DMS53 treated with DMSO at 0.1 percent for 48 hours (cell line): ENCODE measurements around the gene CDYL.

Experiments
- DNase-seq: peaks from one replicate; lab custom pipeline; 2025; ENCODE audit not compliant: unreplicated experiment; lab: John Stamatoyannopoulos, UW

CDYL gene

GRCh38 chr6:4773181-4773580 is 3.0 kb upstream of the CDYL start:
- no peak for DNase-seq

GRCh38 chr6:4774296-4774695 is 1.9 kb upstream of the CDYL start:
- DNase-seq = no peak

- DNase-seq = peak; percentile 27
These were observed 1.3 kb upstream of the CDYL start for GRCh38 chr6:4774715-4775493.

- DNase-seq = peak; percentile 63
These were observed 592 bp upstream of the CDYL start for GRCh38 chr6:4775494-4776130.

- peak; percentile 46 for DNase-seq
These were observed 539 bp downstream of the CDYL start for GRCh38 chr6:4776493-4777393.

- no peak for DNase-seq
These were observed 1.3 kb downstream of the CDYL start for GRCh38 chr6:4777394-4777935.

GRCh38 chr6:4778086-4778485 is 1.9 kb downstream of the CDYL start:
- no peak for DNase-seq

GRCh38 chr6:4780360-4780812 is 4.2 kb downstream of the CDYL start:
- DNase-seq = no peak

- DNase-seq = no peak
These were observed 5.2 kb downstream of the CDYL start for GRCh38 chr6:4781426-4781825.

GRCh38 chr6:4781967-4782575 is 5.9 kb downstream of the CDYL start:
- no peak for DNase-seq

GRCh38 chr6:4786996-4787395 is 10.8 kb downstream of the CDYL start:
- no peak for DNase-seq

GRCh38 chr6:4788482-4788881 is 12.3 kb downstream of the CDYL start:
- DNase-seq = no peak

- DNase-seq = no peak
These were observed 12.9 kb downstream of the CDYL start for GRCh38 chr6:4788953-4789584.

- DNase-seq = no peak
These were observed 14.1 kb downstream of the CDYL start for GRCh38 chr6:4790158-4790899.

- DNase-seq = no peak
These were observed 18.0 kb downstream of the CDYL start for GRCh38 chr6:4794140-4794707.

- DNase-seq = no peak
These were observed 21.4 kb downstream of the CDYL start for GRCh38 chr6:4797587-4797986.

GRCh38 chr6:4799912-4800311 is 23.7 kb downstream of the CDYL start:
- no peak for DNase-seq

- no peak for DNase-seq
These were observed 24.5 kb downstream of the CDYL start for GRCh38 chr6:4800662-4801061.

- DNase-seq = no peak
These were observed 25.4 kb downstream of the CDYL start for GRCh38 chr6:4801491-4802110.
